Measurements from ENCODE around the gene MANF. TPM values are rescaled to one million over a fixed set of nuclear protein-coding genes. Genes with fewer than 3 reads are reported as not detected.
A peak's percentile ranks its signal among the peaks of the same experiment; 100 is the strongest.

The MANF gene
- total and polyA plus RNA-seq, 2 donors (not counting 1 experiment from before 2014, with no cell fraction given), result 55.3 to 132 TPM

DNA sequence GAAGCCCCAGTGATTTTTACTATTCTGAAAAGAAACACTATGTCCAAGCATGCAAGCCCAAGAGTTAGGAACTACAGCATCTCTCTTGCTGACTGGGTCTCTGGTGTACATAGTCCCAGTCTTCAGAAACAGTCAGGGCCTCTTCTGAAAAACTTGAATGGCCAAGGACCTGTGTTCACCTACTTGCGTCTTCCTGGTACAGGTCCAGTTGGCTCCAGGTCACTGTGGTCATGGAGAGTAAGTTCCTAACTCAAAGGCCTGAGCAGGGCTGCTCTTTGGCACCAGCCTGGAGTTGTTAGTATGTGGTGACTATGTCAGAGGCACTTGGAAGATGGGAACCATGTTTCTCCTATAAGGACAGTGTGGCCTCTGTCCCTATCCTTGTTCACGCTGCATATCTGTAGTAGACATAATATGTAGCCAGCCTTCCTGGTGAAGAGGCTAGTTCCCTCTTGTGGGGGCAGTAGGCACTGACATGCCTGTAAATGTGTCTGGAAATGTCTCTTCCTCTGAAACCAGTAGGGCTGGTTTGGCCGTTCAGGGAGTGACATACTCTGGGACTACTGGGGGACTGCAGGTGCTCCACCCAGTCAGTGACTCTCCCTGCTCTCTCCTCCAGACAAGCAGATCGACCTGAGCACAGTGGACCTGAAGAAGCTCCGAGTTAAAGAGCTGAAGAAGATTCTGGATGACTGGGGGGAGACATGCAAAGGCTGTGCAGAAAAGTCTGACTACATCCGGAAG, 3.4 kb downstream of the MANF start:
- Histone ChIP-seq H3K27me3 (ENCODE audit: control insufficient read depth, insufficient read depth, low read length) (no peaks in the 10 kb centered on the region), H3K9ac (ENCODE audit: insufficient read depth, low read length) (no peak overlapping the region), H3K4me3 (replicated peaks in 1 of 4; ENCODE audit: control extremely low read depth in 1 of 4, insufficient read depth in 1 of 4, low read depth in 3 of 4, low read length in 4 of 4) (peak overlapping the region in 1 of 4 experiments; percentile 80), H3K27ac (ENCODE audit: insufficient read depth, low read length) (no peak overlapping the region), H3K36me3 (ENCODE audit: control insufficient read depth, insufficient read depth, low read length) (peaks cover 23% of the 10 kb centered on the region), H3K9me3 (ENCODE audit: control insufficient read depth, insufficient read depth, low read depth, low read length) (no peaks in the 10 kb centered on the region), H3K79me2 (ENCODE audit: control insufficient read depth, insufficient read depth, low read length) (peaks cover 62% of the 10 kb centered on the region), H2AFZ (ENCODE audit: low read length) (no peak overlapping the region), H3K4me1 (ENCODE audit: control insufficient read depth, extremely low read depth, insufficient read depth, low read length) (peaks cover 24% of the 10 kb centered on the region), H4K20me1 (ENCODE audit: control insufficient read depth, extremely low read depth, insufficient read depth, low read length) (peaks cover 1% of the 10 kb centered on the region), H3K4me2 (ENCODE audit: extremely low read depth, insufficient read depth, low read length) (no peak overlapping the region)
- no peak for DNase-seq (ENCODE audit: low read depth in 2 of 2)
- TF ChIP-seq EZH2 (IDR thresholded peaks at IDR 0.05; ENCODE audit: low read length, missing control alignments), result no peak
- TF ChIP-seq, protein P1, sequence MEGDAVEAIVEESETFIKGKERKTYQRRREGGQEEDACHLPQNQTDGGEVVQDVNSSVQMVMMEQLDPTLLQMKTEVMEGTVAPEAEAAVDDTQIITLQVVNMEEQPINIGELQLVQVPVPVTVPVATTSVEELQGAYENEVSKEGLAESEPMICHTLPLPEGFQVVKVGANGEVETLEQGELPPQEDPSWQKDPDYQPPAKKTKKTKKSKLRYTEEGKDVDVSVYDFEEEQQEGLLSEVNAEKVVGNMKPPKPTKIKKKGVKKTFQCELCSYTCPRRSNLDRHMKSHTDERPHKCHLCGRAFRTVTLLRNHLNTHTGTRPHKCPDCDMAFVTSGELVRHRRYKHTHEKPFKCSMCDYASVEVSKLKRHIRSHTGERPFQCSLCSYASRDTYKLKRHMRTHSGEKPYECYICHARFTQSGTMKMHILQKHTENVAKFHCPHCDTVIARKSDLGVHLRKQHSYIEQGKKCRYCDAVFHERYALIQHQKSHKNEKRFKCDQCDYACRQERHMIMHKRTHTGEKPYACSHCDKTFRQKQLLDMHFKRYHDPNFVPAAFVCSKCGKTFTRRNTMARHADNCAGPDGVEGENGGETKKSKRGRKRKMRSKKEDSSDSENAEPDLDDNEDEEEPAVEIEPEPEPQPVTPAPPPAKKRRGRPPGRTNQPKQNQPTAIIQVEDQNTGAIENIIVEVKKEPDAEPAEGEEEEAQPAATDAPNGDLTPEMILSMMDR (conservative IDR thresholded peaks at IDR 0.05 in 1 of 2, IDR thresholded peaks at IDR 0.05 in 1 of 2; ENCODE audit: low read depth in 1 of 2, low read length in 2 of 2), result peak; percentile 13 to 20

DNA sequence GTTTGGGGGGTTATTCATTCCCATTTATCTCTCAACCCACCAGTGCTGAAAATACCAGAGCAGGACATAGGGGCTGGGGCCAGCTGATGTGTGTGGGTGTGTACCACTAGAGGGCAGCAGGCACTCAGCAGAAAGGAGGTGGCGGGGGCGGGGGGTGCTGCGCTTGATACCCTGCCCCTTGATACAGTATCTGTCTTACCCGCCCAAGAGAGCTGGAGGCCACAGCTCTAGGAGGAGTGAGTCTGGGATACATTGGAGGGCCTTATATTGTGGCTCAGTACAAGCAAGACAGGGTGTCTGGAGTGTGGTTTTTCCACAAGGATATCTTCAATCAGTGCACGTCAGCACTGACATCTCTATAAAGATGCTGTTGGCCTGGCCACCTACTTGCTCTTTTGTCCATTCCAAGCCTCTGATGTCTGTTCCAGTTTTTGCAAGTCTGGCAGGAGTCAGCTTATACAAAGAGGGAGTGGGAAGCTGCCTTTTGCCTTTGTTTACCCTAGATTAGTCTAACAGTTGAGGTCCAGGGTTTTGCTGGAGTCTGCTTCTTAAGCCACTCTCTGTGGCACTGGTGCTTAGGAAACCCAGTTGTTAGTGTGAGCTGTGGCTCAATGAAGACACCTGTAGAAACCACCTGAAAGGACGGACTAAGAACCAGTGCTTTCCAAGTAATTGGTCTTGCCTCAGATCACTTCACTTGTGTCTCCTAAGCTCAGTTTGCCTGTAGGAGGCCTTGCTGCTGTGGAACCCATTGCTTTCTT, 4.5 kb downstream of the MANF start:
- Histone ChIP-seq H3K4me3 (replicated peaks in 1 of 4; ENCODE audit: control extremely low read depth in 1 of 4, insufficient read depth in 1 of 4, low read depth in 3 of 4, low read length in 4 of 4) (no peak overlapping the region), H3K9ac (ENCODE audit: insufficient read depth, low read length) (no peak overlapping the region), H2AFZ (ENCODE audit: low read length) (no peak overlapping the region), H3K27ac (ENCODE audit: insufficient read depth, low read length) (no peak overlapping the region), H3K36me3 (ENCODE audit: control insufficient read depth, insufficient read depth, low read length) (peaks cover 32% of the 10 kb centered on the region), H3K4me2 (ENCODE audit: extremely low read depth, insufficient read depth, low read length) (peak overlapping the region; percentile 40), H3K27me3 (ENCODE audit: control insufficient read depth, insufficient read depth, low read length) (no peaks in the 10 kb centered on the region), H4K20me1 (ENCODE audit: control insufficient read depth, extremely low read depth, insufficient read depth, low read length) (peaks cover 1% of the 10 kb centered on the region), H3K79me2 (ENCODE audit: control insufficient read depth, insufficient read depth, low read length) (peaks cover 64% of the 10 kb centered on the region), H3K9me3 (ENCODE audit: control insufficient read depth, insufficient read depth, low read depth, low read length) (no peaks in the 10 kb centered on the region), H3K4me1 (ENCODE audit: control insufficient read depth, extremely low read depth, insufficient read depth, low read length) (peaks cover 24% of the 10 kb centered on the region)
- peak; percentile 46 to 48 for DNase-seq (ENCODE audit: low read depth in 2 of 2)
- no peak for TF ChIP-seq EZH2 (IDR thresholded peaks at IDR 0.05; ENCODE audit: low read length, missing control alignments)
- TF ChIP-seq, protein P1 (conservative IDR thresholded peaks at IDR 0.05 in 1 of 2, IDR thresholded peaks at IDR 0.05 in 1 of 2; ENCODE audit: low read depth in 1 of 2, low read length in 2 of 2), result peak; percentile 75 to 84

All from fibroblast of lung (primary cell).